WTC11 (cell line): ENCODE results near the gene RAB11FIP5. TPM values are rescaled to one million over a fixed set of nuclear protein-coding genes. Genes with fewer than 3 reads are reported as not detected.

Source experiments
- ATAC-seq: fragments of 200-7000 bp; cut with Tn5 transposase; 2 replicates; pipeline ENCODE4 v1.10.0; 2021; ENCODE audit warnings: mild to moderate bottlenecking, moderate library complexity
- CTCF ChIA-PET: fragments of 300-600 bp; sonication (Branson Sonifier 250); formaldehyde crosslinking; loops from one replicate; lab custom pipeline; 2021; ENCODE audit warnings: antibody characterized with exemption; lab: Charles Lee
- POLR2A ChIA-PET: fragments of 350-600 bp; sonication (Branson Sonifier 250); formaldehyde crosslinking; loops from one replicate; lab custom pipeline; 2021; ENCODE audit warnings: antibody characterized with exemption; lab: Charles Lee
- DNase-seq: peaks from one replicate; pipeline ENCODE4 v3.0.0; 2021; ENCODE audit warnings: low spot score
- H3K27ac Mint-ChIP-seq: 2 replicates; pipeline ENCODE4 v1.8.0; 2021; ENCODE audit warnings: mixed read lengths
- H3K27me3 Mint-ChIP-seq: 2 replicates; pipeline ENCODE4 v1.8.0; 2021; ENCODE audit warnings: low read depth, mild to moderate bottlenecking, moderate library complexity, mixed read lengths
- H3K36me3 Mint-ChIP-seq: 2 replicates; pipeline ENCODE4 v1.8.0; 2021; ENCODE audit warnings: mixed read lengths
- H3K4me1 Mint-ChIP-seq: 2 replicates; pipeline ENCODE4 v1.8.0; 2022; ENCODE audit warnings: mixed read lengths
- H3K4me3 Mint-ChIP-seq: 2 replicates; pipeline ENCODE4 v1.8.0; 2021; ENCODE audit warnings: mild to moderate bottlenecking, moderate library complexity, mixed read lengths
- H3K9me3 Mint-ChIP-seq: 2 replicates; pipeline ENCODE4 v1.8.0; 2021; ENCODE audit warnings: mixed read lengths
- FOXJ3 ChIP-seq: sonication (generic); formaldehyde crosslinking; IDR thresholded peaks from 2 replicates; pipeline ENCODE4 v1.9.0; 2021; ENCODE audit warnings: missing genetic modification reagents, mild to moderate bottlenecking, borderline replicate concordance
- FOXK1 ChIP-seq: sonication (generic); formaldehyde crosslinking; IDR thresholded peaks from 2 replicates; pipeline ENCODE4 v1.8.0; 2022; ENCODE audit warnings: mild to moderate bottlenecking, moderate library complexity, missing genetic modification reagents
- FOXP1 ChIP-seq: sonication (generic); formaldehyde crosslinking; IDR thresholded peaks from 2 replicates; pipeline ENCODE4 v1.8.0; 2022; ENCODE audit warnings: missing genetic modification reagents, mild to moderate bottlenecking, moderate library complexity, borderline replicate concordance
- GTF2I ChIP-seq: fragments of 250-450 bp; sonication (Bioruptor Pico); conservative IDR thresholded peaks from 2 replicates; pipeline ENCODE4 v1.4.0; 2021; ENCODE audit warnings: mild to moderate bottlenecking
- HMGA2 ChIP-seq: fragments of 250-450 bp; sonication (Bioruptor Pico); IDR thresholded peaks from 2 replicates; pipeline ENCODE4 v1.4.0; 2021; ENCODE audit warnings: mild to moderate bottlenecking, moderate library complexity
- MXD4 ChIP-seq: fragments of 250-450 bp; sonication (Bioruptor Pico); IDR thresholded peaks from 2 replicates; pipeline ENCODE4 v1.8.0; 2021; ENCODE audit warnings: mild to moderate bottlenecking, moderate library complexity, borderline replicate concordance
- NR2C2 ChIP-seq: sonication (generic); formaldehyde crosslinking; IDR thresholded peaks from 2 replicates; pipeline ENCODE4 v1.8.0; 2022; ENCODE audit warnings: mild to moderate bottlenecking, missing genetic modification reagents
- PRRX2 ChIP-seq: fragments of 250-450 bp; sonication (Bioruptor Pico); IDR thresholded peaks from 2 replicates; pipeline ENCODE4 v1.8.0; 2021; ENCODE audit warnings: mild to moderate bottlenecking
- RELA ChIP-seq: sonication (generic); formaldehyde crosslinking; IDR thresholded peaks from 2 replicates; pipeline ENCODE4 v1.8.1; 2022; ENCODE audit warnings: missing genetic modification reagents, mild to moderate bottlenecking, borderline replicate concordance
- RORB ChIP-seq: fragments of 250-450 bp; sonication (Bioruptor Pico); IDR thresholded peaks from 2 replicates; pipeline ENCODE4 v1.9.0; 2021; ENCODE audit warnings: mild to moderate bottlenecking
- TP53 ChIP-seq: sonication (generic); formaldehyde crosslinking; IDR thresholded peaks from 2 replicates; pipeline ENCODE4 v1.8.1; 2023; ENCODE audit warnings: mild to moderate bottlenecking, missing genetic modification reagents
- ZNF423 ChIP-seq: fragments of 250-450 bp; sonication (Bioruptor Pico); IDR thresholded peaks from 2 replicates; pipeline ENCODE4 v2.1.2; 2022; ENCODE audit warnings: mild to moderate bottlenecking, moderate library complexity
- total RNA-seq: library from RNA; stranded (reverse); gene quantifications from 3 replicates; pipeline ENCODE4 v1.2.3, GENCODE V29; 2021
- TF ChIP-seq, protein P1 (sequence below): sonication (generic); formaldehyde crosslinking; IDR thresholded peaks from 2 replicates; pipeline ENCODE4 v1.8.0; 2023; ENCODE audit warnings: missing genetic modification reagents
- TF ChIP-seq, protein P2 (sequence below): sonication (generic); formaldehyde crosslinking; IDR thresholded peaks from 2 replicates; pipeline ENCODE4 v1.8.1; 2022; ENCODE audit warnings: low read depth, mild to moderate bottlenecking, moderate library complexity, missing genetic modification reagents, borderline replicate concordance
- TF ChIP-seq, protein P3 (sequence below): sonication (generic); formaldehyde crosslinking; IDR thresholded peaks from 2 replicates; pipeline ENCODE4 v1.8.0; 2022; ENCODE audit warnings: mild to moderate bottlenecking, missing genetic modification reagents

The RAB11FIP5 gene
- total RNA-seq, 1 experiment from 2014 or later, result 16.0 TPM

DNA sequence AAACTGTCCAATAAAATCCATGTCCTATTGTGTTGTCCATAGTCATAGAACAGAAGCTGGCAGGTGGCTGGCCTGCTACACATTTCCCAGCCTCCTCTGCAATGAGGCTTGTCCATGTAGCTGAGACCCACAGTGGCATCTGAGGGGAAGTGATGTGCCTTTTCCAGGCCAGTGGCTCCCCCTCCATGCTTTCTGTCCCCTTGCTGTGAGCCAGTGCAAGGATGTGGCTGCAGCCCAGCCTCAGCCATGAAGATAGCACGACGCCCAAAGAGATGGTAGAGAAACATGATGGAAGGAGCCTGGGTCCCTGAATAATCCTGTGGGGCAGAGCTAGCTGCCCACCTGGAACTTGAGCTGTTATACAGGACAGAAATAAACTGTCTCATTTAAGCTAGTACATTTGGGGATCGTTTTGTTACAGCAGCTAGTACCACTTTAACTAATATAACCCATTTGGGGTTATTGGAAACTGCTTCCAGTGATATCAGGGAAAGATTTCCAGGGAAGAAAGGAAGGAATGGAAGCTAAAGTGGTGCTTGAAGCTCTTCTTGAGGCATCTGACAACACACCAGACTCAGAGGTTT, 81.6 kb downstream of the RAB11FIP5 start:
- no peaks in the 10 kb centered on the region for H3K36me3 Mint-ChIP-seq
- ChIA-PET POLR2A (interaction anchor here (1.4 kb wide), 1 partner anchor 40 kb away, joined by 3 read pairs; no protein-coding TSS in a partner anchor), CTCF (interaction anchor here (1.2 to 1.9 kb wide), 4 partner anchors 39 to 146 kb away, joined by 3 to 6 read pairs (median 3); partner anchors contain the start of gene SFXN5)
- TF ChIP-seq RORB (CRISPR knock-in tag) (no peak), RELA (CRISPR knock-in tag) (no peak), FOXJ3 (CRISPR knock-in tag) (no peak), PRRX2 (CRISPR knock-in tag) (no peak)
- TF ChIP-seq, protein P1, sequence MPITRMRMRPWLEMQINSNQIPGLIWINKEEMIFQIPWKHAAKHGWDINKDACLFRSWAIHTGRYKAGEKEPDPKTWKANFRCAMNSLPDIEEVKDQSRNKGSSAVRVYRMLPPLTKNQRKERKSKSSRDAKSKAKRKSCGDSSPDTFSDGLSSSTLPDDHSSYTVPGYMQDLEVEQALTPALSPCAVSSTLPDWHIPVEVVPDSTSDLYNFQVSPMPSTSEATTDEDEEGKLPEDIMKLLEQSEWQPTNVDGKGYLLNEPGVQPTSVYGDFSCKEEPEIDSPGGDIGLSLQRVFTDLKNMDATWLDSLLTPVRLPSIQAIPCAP, result no peak
- no peak overlapping the region for H3K4me3 Mint-ChIP-seq
- ATAC-seq (no peak), DNase-seq (no peak)
- H3K4me1 Mint-ChIP-seq, result peaks cover 13% of the 10 kb centered on the region
- no peaks in the 10 kb centered on the region for H3K9me3 Mint-ChIP-seq
- H3K27me3 Mint-ChIP-seq, result no peaks in the 10 kb centered on the region
- H3K27ac Mint-ChIP-seq, result no peak overlapping the region

DNA sequence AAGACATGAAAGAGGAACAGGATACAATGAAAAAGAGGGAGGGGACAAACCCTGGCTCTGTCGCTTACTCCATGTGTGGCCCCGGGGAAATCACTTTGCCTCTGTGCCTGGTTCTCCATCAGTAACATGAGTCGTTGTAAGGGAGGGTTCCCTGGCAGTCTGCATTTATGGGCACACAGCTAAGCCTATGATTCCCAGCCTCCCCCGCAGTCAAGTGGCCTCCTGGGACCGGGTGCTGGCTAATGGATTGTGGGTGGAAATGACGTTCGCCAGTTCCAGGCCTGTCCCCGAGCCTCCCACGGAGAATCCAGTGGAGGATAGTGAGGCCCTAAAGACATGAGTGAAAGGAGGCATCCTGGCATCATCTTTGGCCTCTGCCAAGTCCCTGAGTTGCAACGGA, 83.9 kb downstream of the RAB11FIP5 start:
- H3K27ac Mint-ChIP-seq, result no peak overlapping the region
- TF ChIP-seq NR2C2 (CRISPR knock-in tag) (no peak), TP53 (CRISPR knock-in tag) (no peak)
- TF ChIP-seq, protein P2, sequence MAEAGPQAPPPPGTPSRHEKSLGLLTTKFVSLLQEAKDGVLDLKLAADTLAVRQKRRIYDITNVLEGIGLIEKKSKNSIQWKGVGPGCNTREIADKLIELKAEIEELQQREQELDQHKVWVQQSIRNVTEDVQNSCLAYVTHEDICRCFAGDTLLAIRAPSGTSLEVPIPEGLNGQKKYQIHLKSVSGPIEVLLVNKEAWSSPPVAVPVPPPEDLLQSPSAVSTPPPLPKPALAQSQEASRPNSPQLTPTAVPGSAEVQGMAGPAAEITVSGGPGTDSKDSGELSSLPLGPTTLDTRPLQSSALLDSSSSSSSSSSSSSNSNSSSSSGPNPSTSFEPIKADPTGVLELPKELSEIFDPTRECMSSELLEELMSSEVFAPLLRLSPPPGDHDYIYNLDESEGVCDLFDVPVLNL (CRISPR knock-in tag), result no peak
- DNase-seq (no peak), ATAC-seq (no peak)
- no peaks in the 10 kb centered on the region for H3K36me3 Mint-ChIP-seq
- peaks cover 13% of the 10 kb centered on the region; the same call in 1 of the 2 replicates for H3K4me1 Mint-ChIP-seq
- ChIA-PET POLR2A (no interaction called here), CTCF (no interaction called here)
- H3K4me3 Mint-ChIP-seq, result no peak overlapping the region
- H3K27me3 Mint-ChIP-seq, result no peaks in the 10 kb centered on the region
- no peaks in the 10 kb centered on the region for H3K9me3 Mint-ChIP-seq

DNA sequence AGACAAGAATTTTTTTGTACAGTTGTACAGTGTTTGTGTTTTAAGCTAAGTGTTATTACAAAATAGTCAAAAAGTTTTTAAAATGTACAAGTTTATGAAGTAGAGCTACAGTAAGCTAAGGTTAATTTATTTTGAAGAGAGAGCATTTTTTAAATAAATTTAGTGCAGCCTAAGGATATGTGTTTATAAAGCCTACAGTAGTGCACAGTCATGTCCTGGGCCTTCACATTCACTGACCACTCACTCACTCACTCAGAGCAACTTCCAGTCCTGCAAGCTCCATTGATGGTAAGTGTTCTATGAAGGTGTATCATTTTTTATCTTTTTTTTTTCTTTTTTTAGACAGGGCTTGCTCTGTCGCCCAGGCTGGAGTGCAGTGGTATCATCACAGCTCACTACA, 85.4 kb downstream of the RAB11FIP5 start:
- CTCF ChIA-PET, result interaction anchor here (0.9 kb wide), 1 partner anchor 133 kb away, joined by 3 read pairs; no protein-coding TSS in a partner anchor
- no peak for TF ChIP-seq MXD4 (CRISPR knock-in tag)
- TF ChIP-seq, protein P3, sequence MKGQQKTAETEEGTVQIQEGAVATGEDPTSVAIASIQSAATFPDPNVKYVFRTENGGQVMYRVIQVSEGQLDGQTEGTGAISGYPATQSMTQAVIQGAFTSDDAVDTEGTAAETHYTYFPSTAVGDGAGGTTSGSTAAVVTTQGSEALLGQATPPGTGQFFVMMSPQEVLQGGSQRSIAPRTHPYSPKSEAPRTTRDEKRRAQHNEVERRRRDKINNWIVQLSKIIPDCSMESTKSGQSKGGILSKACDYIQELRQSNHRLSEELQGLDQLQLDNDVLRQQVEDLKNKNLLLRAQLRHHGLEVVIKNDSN, result no peak
- no peak for TF ChIP-seq ZNF423 (CRISPR knock-in tag)
- no peak for TF ChIP-seq FOXK1 (CRISPR knock-in tag)
- TF ChIP-seq FOXP1 (CRISPR knock-in tag), result no peak

DNA sequence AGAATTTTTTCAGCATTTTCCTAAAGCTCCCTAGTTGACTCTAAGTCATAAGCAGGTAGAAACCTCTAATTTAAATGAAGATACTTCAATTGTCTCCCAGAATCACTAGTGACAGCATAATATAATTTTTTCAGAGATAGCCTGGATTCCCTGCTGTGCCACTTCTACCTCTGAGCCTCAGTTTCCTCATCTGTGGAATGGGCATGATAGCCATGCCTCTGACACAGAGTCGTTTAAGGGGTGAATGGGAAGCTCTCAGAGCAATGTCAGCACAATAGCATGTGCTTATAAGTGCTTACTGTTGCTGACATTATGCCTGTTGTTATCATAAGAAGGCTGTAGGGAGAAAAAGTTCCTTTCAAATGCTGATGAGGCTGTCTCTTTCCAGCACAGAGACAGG, 89.3 kb downstream of the RAB11FIP5 start:
- no peak overlapping the region for H3K4me3 Mint-ChIP-seq
- no peaks in the 10 kb centered on the region for H3K36me3 Mint-ChIP-seq
- no peak for DNase-seq
- H3K9me3 Mint-ChIP-seq, result no peaks in the 10 kb centered on the region
- H3K27me3 Mint-ChIP-seq, result no peaks in the 10 kb centered on the region
- TF ChIP-seq, protein P2 (CRISPR knock-in tag), result no peak
- TF ChIP-seq HMGA2, result no peak
- peak; percentile 48; the same call in 1 of the 2 replicates for TF ChIP-seq GTF2I (CRISPR knock-in tag)
- POLR2A ChIA-PET, result no interaction called here
- ATAC-seq, result no peak
- CTCF ChIA-PET, result interaction anchor here (1.3 to 1.9 kb wide), 2 partner anchors 13 to 129 kb away, joined by 3 to 6 read pairs; no protein-coding TSS in a partner anchor
- H3K4me1 Mint-ChIP-seq, result peaks cover 11% of the 10 kb centered on the region
- no peak overlapping the region for H3K27ac Mint-ChIP-seq

More for the DNA sequence above, 85.4 kb downstream of the RAB11FIP5 start:
- no peaks in the 10 kb centered on the region for H3K36me3 Mint-ChIP-seq
- H3K9me3 Mint-ChIP-seq, result no peaks in the 10 kb centered on the region
- POLR2A ChIA-PET, result no interaction called here
- no peaks in the 10 kb centered on the region for H3K27me3 Mint-ChIP-seq
- ATAC-seq (no peak), DNase-seq (no peak)
- H3K4me1 Mint-ChIP-seq, result peaks cover 16% of the 10 kb centered on the region
- no peak overlapping the region for H3K4me3 Mint-ChIP-seq
- no peak overlapping the region for H3K27ac Mint-ChIP-seq

Other genes with a start within 250 kb of the RAB11FIP5 start
- gene SPR, start 225.5 kb downstream of the RAB11FIP5 start, total RNA-seq, result 9.4 to 13.2 TPM (median 13.0 TPM) in 3 replicates
- 3.6 to 4.4 TPM (median 3.8 TPM) in 3 replicates for gene EMX1, start 195.4 kb downstream of the RAB11FIP5 start, total RNA-seq
- gene SFXN5, start 41.2 kb downstream of the RAB11FIP5 start, total RNA-seq, result 23.1 to 25.9 TPM (median 23.6 TPM) in 3 replicates
- gene NOTO, start 89.6 kb upstream of the RAB11FIP5 start, total RNA-seq, result 0.15 to 0.23 TPM (median 0.18 TPM) in 3 replicates
- 46.5 to 47.9 TPM (median 46.7 TPM) in 3 replicates for gene SMYD5, start 101.3 kb upstream of the RAB11FIP5 start, total RNA-seq
- 11.4 to 12.9 TPM (median 12.2 TPM) in 3 replicates for gene PRADC1, start 120.3 kb upstream of the RAB11FIP5 start, total RNA-seq
- gene CCT7, start 121.4 kb upstream of the RAB11FIP5 start, total RNA-seq, result 482 to 518 TPM (median 514 TPM) in 3 replicates
- gene FBXO41, start 171.5 kb upstream of the RAB11FIP5 start, total RNA-seq, result 19.2 to 21.5 TPM (median 21.1 TPM) in 3 replicates
- gene EGR4, start 180.6 kb upstream of the RAB11FIP5 start, total RNA-seq, result 0.09 to 0.14 TPM (median 0.13 TPM) in 3 replicates